OCI-LY1 (cell line): ENCODE data around the gene EHF.

Experiments
- H2AFZ ChIP-seq: fragments of 200-600 bp; sonication (generic), shearing (Covaris generic); 2 replicates; pipeline ENCODE4 v1.6.0; 2014; ENCODE audit warnings: antibody characterized with exemption, mild to moderate bottlenecking, low read length
- H3F3A ChIP-seq: fragments of 200-600 bp; sonication (generic), shearing (Covaris generic); 2 replicates; pipeline ENCODE4 v1.6.0; 2014; ENCODE audit warnings: mild to moderate bottlenecking, antibody characterized with exemption, low read length, moderate library complexity; ENCODE audit not compliant: insufficient read depth
- H3K27ac ChIP-seq: fragments of 200-600 bp; sonication (generic); 2 replicates; pipeline ENCODE4 v1.5.1; 2014; ENCODE audit warnings: low read length, mixed run types, mild to moderate bottlenecking, low read depth; ENCODE audit not compliant: poor library complexity, severe bottlenecking
- H3K27me3 ChIP-seq: fragments of 200-600 bp; sonication (generic); 2 replicates; pipeline ENCODE4 v1.6.0; 2014; ENCODE audit warnings: antibody characterized with exemption, mild to moderate bottlenecking, low read length, moderate library complexity; ENCODE audit not compliant: insufficient read depth
- H3K36me3 ChIP-seq: fragments of 200-600 bp; sonication (generic); 2 replicates; pipeline ENCODE4 v1.6.1; 2014; ENCODE audit warnings: mild to moderate bottlenecking, antibody characterized with exemption, low read length, moderate library complexity, mixed read lengths; ENCODE audit not compliant: insufficient read depth
- H3K4me1 ChIP-seq: fragments of 200-600 bp; sonication (generic); 2 replicates; pipeline ENCODE4 v1.5.1; 2014; ENCODE audit warnings: mild to moderate bottlenecking, low read length, moderate library complexity; ENCODE audit not compliant: insufficient read depth, severe bottlenecking
- H3K4me2 ChIP-seq: fragments of 200-600 bp; sonication (generic), shearing (Covaris generic); 2 replicates; pipeline ENCODE4 v1.6.1; 2014; ENCODE audit warnings: low read length
- H3K4me3 ChIP-seq: fragments of 200-600 bp; sonication (generic); 2 replicates; pipeline ENCODE4 v1.5.1; 2014; ENCODE audit warnings: low read length, low read depth, mild to moderate bottlenecking, mixed read lengths; ENCODE audit not compliant: poor library complexity, severe bottlenecking
- H3K79me2 ChIP-seq: fragments of 200-600 bp; shearing (Covaris generic); 2 replicates; pipeline ENCODE4 v1.6.1; 2016; ENCODE audit warnings: mixed run types, low read length, mixed read lengths; ENCODE audit not compliant: insufficient read depth
- H3K9ac ChIP-seq: fragments of 200-600 bp; sonication (generic), shearing (Covaris generic); 2 replicates; pipeline ENCODE4 v1.6.1; 2014; ENCODE audit warnings: mild to moderate bottlenecking, low read length, mixed read lengths
- H3K9me2 ChIP-seq: fragments of 200-600 bp; sonication (generic), shearing (Covaris generic); 2 replicates; pipeline ENCODE4 v1.6.1; 2014; ENCODE audit warnings: low read depth, mild to moderate bottlenecking, low read length, mixed read lengths
- H3K9me3 ChIP-seq: fragments of 200-600 bp; shearing (Covaris generic); 2 replicates; pipeline ENCODE4 v1.6.1; 2014; ENCODE audit warnings: low read length, mixed read lengths
- H4K20me1 ChIP-seq: fragments of 200-600 bp; sonication (generic), shearing (Covaris generic); 2 replicates; pipeline ENCODE4 v1.6.0; 2016; ENCODE audit warnings: mild to moderate bottlenecking, low read length; ENCODE audit not compliant: insufficient read depth
- EZH2 ChIP-seq: fragments of 200-600 bp; sonication (generic), shearing (Covaris generic); IDR thresholded peaks from 2 replicates; pipeline ENCODE4 v1.8.0; 2017; ENCODE audit warnings: borderline replicate concordance, mixed run types, mild to moderate bottlenecking, antibody characterized with exemption, low read length, moderate library complexity, mixed read lengths
- TF ChIP-seq, protein P1 (sequence below): fragments of 200-600 bp; sonication (generic), shearing (Covaris generic); IDR thresholded peaks from 2 replicates; pipeline ENCODE4 v1.5.1; 2017; ENCODE audit warnings: mild to moderate bottlenecking, antibody characterized with exemption, low read length, moderate library complexity, mixed read lengths

EHF gene

DNA sequence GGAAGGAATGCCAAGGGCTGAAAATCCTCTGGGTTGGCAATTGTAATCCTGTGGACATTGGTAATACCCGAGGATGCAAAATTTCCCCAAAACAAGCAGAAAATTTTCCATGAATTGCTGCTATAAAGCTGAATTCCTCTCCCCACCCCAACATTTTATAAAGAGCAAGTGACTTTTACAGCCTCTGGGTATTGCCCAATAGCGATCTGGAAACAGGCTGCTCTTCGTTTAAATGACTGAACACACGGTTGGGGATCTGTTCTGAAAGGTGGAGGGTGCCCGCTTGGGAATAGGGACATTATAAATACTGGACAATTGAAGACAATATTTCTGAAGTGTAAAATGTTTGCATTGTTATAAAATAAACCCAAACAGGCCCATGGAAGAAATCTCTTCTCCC, 20.6 kb downstream of the EHF start:
- Histone ChIP-seq H3K36me3 (no peaks in the 10 kb centered on the region), H4K20me1 (no peaks in the 10 kb centered on the region), H3K9me3 (no peaks in the 10 kb centered on the region), H3K4me3 (no peak overlapping the region), H3K9ac (no peak overlapping the region), H3K9me2 (no peaks in the 10 kb centered on the region), H3K27ac (no peak overlapping the region), H3K27me3 (no peaks in the 10 kb centered on the region), H3K4me2 (no peak overlapping the region), H3K79me2 (no peaks in the 10 kb centered on the region), H3F3A (no peaks in the 10 kb centered on the region), H3K4me1 (no peaks in the 10 kb centered on the region), H2AFZ (no peak overlapping the region)
- TF ChIP-seq EZH2, result no peak
- TF ChIP-seq, protein P1, sequence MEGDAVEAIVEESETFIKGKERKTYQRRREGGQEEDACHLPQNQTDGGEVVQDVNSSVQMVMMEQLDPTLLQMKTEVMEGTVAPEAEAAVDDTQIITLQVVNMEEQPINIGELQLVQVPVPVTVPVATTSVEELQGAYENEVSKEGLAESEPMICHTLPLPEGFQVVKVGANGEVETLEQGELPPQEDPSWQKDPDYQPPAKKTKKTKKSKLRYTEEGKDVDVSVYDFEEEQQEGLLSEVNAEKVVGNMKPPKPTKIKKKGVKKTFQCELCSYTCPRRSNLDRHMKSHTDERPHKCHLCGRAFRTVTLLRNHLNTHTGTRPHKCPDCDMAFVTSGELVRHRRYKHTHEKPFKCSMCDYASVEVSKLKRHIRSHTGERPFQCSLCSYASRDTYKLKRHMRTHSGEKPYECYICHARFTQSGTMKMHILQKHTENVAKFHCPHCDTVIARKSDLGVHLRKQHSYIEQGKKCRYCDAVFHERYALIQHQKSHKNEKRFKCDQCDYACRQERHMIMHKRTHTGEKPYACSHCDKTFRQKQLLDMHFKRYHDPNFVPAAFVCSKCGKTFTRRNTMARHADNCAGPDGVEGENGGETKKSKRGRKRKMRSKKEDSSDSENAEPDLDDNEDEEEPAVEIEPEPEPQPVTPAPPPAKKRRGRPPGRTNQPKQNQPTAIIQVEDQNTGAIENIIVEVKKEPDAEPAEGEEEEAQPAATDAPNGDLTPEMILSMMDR, result no peak

DNA sequence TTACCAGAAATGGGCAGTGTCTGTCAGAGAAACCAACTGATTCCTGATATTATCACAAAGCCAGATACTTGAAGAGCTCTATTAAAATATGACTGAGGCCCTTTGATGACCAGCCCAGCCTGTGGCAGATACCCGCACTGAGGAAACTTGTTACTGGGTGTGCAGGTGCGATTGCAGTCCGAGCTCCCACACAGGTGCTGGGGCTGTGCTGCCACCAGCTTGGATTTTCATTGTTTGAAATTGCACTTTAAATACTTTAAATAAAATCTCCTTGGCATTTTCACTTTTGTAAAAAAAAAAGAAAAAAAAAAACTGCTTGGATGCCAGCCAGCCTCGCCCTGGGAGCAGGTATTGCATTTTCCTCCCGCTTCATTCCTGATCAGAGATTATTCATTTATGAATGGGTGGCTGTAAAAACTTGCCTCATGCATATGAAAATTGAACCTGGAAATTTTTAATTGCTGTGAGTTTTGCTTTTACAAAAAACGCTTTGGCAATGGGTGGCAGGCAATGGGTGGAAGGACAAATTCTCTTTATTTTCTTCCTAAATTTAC, 21.2 kb downstream of the EHF start:
- Histone ChIP-seq H4K20me1 (no peaks in the 10 kb centered on the region), H3K9ac (no peak overlapping the region), H3K27ac (no peak overlapping the region), H3K4me1 (no peaks in the 10 kb centered on the region), H3K79me2 (no peaks in the 10 kb centered on the region), H2AFZ (no peak overlapping the region), H3K4me3 (no peak overlapping the region), H3K27me3 (no peaks in the 10 kb centered on the region), H3F3A (no peaks in the 10 kb centered on the region), H3K9me3 (no peaks in the 10 kb centered on the region), H3K9me2 (no peaks in the 10 kb centered on the region), H3K36me3 (no peaks in the 10 kb centered on the region), H3K4me2 (no peak overlapping the region)
- no peak for TF ChIP-seq EZH2
- TF ChIP-seq, protein P1, result no peak

DNA sequence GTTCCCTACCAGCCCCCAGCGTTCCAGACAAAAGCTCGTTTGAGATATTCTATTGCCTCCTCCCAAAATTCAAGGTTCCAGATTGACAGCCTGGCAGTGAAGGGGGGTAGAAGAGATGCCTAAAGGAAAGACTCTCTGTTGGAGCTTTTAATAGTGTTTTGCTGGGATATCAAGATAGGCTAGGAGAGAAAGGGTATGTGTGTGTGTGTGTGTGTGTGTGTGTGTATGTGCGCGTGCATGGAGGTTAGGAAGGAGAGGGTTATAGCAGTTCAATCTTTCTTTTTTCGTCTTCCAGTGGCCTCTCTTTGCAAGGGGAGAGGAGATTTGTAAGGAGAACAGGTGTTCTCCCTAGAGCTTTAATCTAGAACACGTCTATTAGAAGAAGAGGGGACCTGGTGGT, 22.0 kb downstream of the EHF start:
- no peaks in the 10 kb centered on the region for H3K4me1 ChIP-seq
- no peaks in the 10 kb centered on the region for H3K9me3 ChIP-seq
- H2AFZ ChIP-seq, result no peak overlapping the region
- no peak overlapping the region for H3K27ac ChIP-seq
- H3K79me2 ChIP-seq, result no peaks in the 10 kb centered on the region
- no peaks in the 10 kb centered on the region for H4K20me1 ChIP-seq
- no peaks in the 10 kb centered on the region for H3K9me2 ChIP-seq
- no peak overlapping the region for H3K4me3 ChIP-seq
- no peaks in the 10 kb centered on the region for H3K36me3 ChIP-seq
- TF ChIP-seq, protein P1, result no peak
- TF ChIP-seq EZH2, result no peak
- H3F3A ChIP-seq, result no peaks in the 10 kb centered on the region
- H3K4me2 ChIP-seq, result no peak overlapping the region
- H3K9ac ChIP-seq, result no peak overlapping the region
- no peaks in the 10 kb centered on the region for H3K27me3 ChIP-seq
